DOHH2 (cell line): ENCODE results near the gene KCNE2.

ENCODE experiments used
- EZH2phosphoT487 ChIP-seq: fragments of 200-600 bp; sonication (generic); IDR thresholded peaks from 2 replicates; pipeline ENCODE4 v1.6.1; 2017; ENCODE audit warnings: borderline replicate concordance, mild to moderate bottlenecking, antibody characterized with exemption, low read length, moderate library complexity, mixed read lengths
- TF ChIP-seq, protein P1 (sequence below): fragments of 200-600 bp; sonication (generic); IDR thresholded peaks from one replicate; pipeline ENCODE4 v1.5.1; 2014; ENCODE audit warnings: antibody characterized with exemption, mild to moderate bottlenecking, low read depth, low read length; ENCODE audit not compliant: poor library complexity, severe bottlenecking

DNA sequence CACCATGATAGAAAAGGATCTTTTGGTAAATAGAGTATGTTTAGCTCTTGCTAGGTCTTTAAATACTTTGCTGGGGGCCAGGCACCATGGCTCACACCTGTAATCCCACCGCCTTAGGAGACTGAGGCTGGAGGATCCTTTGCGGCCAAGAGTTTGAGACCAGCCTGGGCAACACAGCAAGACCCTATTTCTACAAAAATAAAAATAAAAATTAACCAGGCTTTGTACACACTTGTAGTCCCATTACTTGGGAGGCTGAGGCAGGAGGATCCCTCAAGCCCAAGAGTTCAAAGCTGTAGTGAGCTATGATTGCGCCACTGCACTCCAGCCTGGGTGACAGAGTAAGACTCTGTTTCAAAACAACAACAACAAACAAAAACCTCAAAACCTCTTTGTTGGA lies 1.1 kb upstream of the KCNE2 start:
- TF ChIP-seq, protein P1, sequence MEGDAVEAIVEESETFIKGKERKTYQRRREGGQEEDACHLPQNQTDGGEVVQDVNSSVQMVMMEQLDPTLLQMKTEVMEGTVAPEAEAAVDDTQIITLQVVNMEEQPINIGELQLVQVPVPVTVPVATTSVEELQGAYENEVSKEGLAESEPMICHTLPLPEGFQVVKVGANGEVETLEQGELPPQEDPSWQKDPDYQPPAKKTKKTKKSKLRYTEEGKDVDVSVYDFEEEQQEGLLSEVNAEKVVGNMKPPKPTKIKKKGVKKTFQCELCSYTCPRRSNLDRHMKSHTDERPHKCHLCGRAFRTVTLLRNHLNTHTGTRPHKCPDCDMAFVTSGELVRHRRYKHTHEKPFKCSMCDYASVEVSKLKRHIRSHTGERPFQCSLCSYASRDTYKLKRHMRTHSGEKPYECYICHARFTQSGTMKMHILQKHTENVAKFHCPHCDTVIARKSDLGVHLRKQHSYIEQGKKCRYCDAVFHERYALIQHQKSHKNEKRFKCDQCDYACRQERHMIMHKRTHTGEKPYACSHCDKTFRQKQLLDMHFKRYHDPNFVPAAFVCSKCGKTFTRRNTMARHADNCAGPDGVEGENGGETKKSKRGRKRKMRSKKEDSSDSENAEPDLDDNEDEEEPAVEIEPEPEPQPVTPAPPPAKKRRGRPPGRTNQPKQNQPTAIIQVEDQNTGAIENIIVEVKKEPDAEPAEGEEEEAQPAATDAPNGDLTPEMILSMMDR, result no peak
- TF ChIP-seq EZH2phosphoT487, result no peak
